ENCODE data around the gene WDR6. TPM values are rescaled to one million over a fixed set of nuclear protein-coding genes. Genes with fewer than 3 reads are reported as not detected.
A peak's percentile ranks its signal among the peaks of the same experiment; 100 is the strongest.

The WDR6 gene, protein sequence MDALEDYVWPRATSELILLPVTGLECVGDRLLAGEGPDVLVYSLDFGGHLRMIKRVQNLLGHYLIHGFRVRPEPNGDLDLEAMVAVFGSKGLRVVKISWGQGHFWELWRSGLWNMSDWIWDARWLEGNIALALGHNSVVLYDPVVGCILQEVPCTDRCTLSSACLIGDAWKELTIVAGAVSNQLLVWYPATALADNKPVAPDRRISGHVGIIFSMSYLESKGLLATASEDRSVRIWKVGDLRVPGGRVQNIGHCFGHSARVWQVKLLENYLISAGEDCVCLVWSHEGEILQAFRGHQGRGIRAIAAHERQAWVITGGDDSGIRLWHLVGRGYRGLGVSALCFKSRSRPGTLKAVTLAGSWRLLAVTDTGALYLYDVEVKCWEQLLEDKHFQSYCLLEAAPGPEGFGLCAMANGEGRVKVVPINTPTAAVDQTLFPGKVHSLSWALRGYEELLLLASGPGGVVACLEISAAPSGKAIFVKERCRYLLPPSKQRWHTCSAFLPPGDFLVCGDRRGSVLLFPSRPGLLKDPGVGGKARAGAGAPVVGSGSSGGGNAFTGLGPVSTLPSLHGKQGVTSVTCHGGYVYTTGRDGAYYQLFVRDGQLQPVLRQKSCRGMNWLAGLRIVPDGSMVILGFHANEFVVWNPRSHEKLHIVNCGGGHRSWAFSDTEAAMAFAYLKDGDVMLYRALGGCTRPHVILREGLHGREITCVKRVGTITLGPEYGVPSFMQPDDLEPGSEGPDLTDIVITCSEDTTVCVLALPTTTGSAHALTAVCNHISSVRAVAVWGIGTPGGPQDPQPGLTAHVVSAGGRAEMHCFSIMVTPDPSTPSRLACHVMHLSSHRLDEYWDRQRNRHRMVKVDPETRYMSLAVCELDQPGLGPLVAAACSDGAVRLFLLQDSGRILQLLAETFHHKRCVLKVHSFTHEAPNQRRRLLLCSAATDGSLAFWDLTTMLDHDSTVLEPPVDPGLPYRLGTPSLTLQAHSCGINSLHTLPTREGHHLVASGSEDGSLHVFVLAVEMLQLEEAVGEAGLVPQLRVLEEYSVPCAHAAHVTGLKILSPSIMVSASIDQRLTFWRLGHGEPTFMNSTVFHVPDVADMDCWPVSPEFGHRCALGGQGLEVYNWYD
- total RNA-seq (100 to 1,000 TPM in 4 of 5 donors, 10 to 100 TPM in 1; 51.6 to 184 (median 151) TPM), polyA plus RNA-seq (100 to 1,000 TPM in 1 of 3 donors, 10 to 100 TPM in 2; 59.4 to 133 (median 65.3) TPM)
- long read RNA-seq, donor 1, full-length matches to known transcripts, result 2 of 28 reads
- long read RNA-seq, donor 1, partial matches to known transcripts, result 26 of 28 reads
- long read RNA-seq, donor 1, other reads (novel, unspliced or antisense), result 0 of 28 reads
- long read RNA-seq, donor 2, full-length matches to known transcripts, result 8 of 21 reads
- long read RNA-seq, donor 2, partial matches to known transcripts, result 13 of 21 reads
- long read RNA-seq, donor 2, other reads (novel, unspliced or antisense), result 0 of 21 reads
- long read RNA-seq, donor 3, full-length matches to known transcripts, result 8 of 13 reads
- long read RNA-seq, donor 3, partial matches to known transcripts, result 5 of 13 reads
- long read RNA-seq, donor 3, other reads (novel, unspliced or antisense), result 0 of 13 reads
- long read RNA-seq, donor 4, result 0 reads
- long read RNA-seq, donor 5, full-length matches to known transcripts, result 8 of 206 reads
- long read RNA-seq, donor 5, partial matches to known transcripts, result 143 of 206 reads
- long read RNA-seq, donor 5, other reads (novel, unspliced or antisense), result 55 of 206 reads
- long read RNA-seq, donor 6, result 0 reads
- long read RNA-seq, donor 7, full-length matches to known transcripts, result 6 of 26 reads
- long read RNA-seq, donor 7, partial matches to known transcripts, result 20 of 26 reads
- long read RNA-seq, donor 7, other reads (novel, unspliced or antisense), result 0 of 26 reads
- long read RNA-seq, donor 8, full-length matches to known transcripts, result 10 of 27 reads
- long read RNA-seq, donor 8, partial matches to known transcripts, result 17 of 27 reads
- long read RNA-seq, donor 8, other reads (novel, unspliced or antisense), result 0 of 27 reads
- long read RNA-seq, donor 9, full-length matches to known transcripts, result 8 of 112 reads
- long read RNA-seq, donor 9, partial matches to known transcripts, result 104 of 112 reads
- long read RNA-seq, donor 9, other reads (novel, unspliced or antisense), result 0 of 112 reads
- long read RNA-seq, donor 10, full-length matches to known transcripts, result 2 of 2 reads
- long read RNA-seq, donor 10, partial matches to known transcripts, result 0 of 2 reads
- long read RNA-seq, donor 10, other reads (novel, unspliced or antisense), result 0 of 2 reads

DNA sequence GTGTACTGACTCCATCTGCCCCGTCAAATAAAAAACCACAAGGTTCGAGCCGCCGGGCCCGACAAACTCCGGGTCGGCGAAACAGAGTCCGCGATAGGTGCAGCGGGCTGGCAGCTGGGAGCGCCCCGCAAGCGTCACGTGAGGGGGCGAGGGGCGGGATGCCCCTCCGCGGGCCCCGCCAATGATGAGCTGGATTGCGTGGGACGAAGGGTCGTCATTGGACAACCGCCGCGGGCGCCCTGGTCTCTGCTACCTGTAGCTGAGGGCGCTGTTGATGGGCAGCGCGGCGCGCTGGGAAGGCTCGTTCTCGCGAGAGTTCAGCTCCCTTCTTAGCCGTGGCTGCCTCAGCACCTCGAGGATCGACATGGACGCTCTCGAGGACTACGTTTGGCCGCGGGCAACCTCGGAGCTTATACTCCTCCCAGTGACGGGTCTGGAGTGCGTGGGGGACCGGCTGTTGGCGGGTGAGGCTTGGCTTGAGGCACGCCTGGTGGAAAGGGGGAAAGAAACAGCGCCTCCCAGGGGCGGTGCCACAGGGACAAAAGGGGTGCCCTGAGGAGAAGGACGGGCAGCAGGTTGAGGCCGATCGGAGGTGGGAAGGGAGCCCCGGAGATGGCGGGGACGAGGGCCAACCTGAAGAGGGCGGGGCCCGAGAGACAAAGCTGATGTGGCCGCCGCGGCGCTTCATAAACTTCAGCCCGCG lies at the start of gene WDR6:
Gene WDR6 (plus strand): TSS at position 324 of the 703 bp plus-strand sequence. CDS start 41 bp downstream, at position 365.
- 0 to 1% (median 1%) methylated on average over 42 to 65 of the region's 65 CpGs for WGBS, 5 donors
- peaks cover 31 to 69% (median 56%) of the 10 kb centered on the region in 4 donors for H3K4me1 ChIP-seq
- no peaks in the 10 kb centered on the region for H3K9me3 ChIP-seq
- DNase-seq, result peak; percentile 99
- TF ChIP-seq POLR2A (IDR thresholded peaks at IDR 0.05) (no peak), POLR2AphosphoS5 (IDR thresholded peaks at IDR 0.05) (peak; percentile 71 to 95 (median 85)), EP300 (IDR thresholded peaks at IDR 0.05) (no peak)
- TF ChIP-seq, protein P1, sequence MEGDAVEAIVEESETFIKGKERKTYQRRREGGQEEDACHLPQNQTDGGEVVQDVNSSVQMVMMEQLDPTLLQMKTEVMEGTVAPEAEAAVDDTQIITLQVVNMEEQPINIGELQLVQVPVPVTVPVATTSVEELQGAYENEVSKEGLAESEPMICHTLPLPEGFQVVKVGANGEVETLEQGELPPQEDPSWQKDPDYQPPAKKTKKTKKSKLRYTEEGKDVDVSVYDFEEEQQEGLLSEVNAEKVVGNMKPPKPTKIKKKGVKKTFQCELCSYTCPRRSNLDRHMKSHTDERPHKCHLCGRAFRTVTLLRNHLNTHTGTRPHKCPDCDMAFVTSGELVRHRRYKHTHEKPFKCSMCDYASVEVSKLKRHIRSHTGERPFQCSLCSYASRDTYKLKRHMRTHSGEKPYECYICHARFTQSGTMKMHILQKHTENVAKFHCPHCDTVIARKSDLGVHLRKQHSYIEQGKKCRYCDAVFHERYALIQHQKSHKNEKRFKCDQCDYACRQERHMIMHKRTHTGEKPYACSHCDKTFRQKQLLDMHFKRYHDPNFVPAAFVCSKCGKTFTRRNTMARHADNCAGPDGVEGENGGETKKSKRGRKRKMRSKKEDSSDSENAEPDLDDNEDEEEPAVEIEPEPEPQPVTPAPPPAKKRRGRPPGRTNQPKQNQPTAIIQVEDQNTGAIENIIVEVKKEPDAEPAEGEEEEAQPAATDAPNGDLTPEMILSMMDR (IDR thresholded peaks at IDR 0.05), result peak in 2 of 7 experiments; percentile 57 to 58
- H3K27ac ChIP-seq, result peak within 1 kb of the TSS; percentile 94 to 98 (median 95)
- H3K4me3 ChIP-seq, result peak within 1 kb of the TSS; percentile 66 to 87 (median 76)
- intact Hi-C loops (cut with DNase I; ENCODE audit: low total_unique reads), result no loop called here
- peaks cover 0 to 22% (median 13%) of the 10 kb centered on the region in 4 donors for H3K36me3 ChIP-seq
- no peaks in the 10 kb centered on the region for H3K27me3 ChIP-seq

DNA sequence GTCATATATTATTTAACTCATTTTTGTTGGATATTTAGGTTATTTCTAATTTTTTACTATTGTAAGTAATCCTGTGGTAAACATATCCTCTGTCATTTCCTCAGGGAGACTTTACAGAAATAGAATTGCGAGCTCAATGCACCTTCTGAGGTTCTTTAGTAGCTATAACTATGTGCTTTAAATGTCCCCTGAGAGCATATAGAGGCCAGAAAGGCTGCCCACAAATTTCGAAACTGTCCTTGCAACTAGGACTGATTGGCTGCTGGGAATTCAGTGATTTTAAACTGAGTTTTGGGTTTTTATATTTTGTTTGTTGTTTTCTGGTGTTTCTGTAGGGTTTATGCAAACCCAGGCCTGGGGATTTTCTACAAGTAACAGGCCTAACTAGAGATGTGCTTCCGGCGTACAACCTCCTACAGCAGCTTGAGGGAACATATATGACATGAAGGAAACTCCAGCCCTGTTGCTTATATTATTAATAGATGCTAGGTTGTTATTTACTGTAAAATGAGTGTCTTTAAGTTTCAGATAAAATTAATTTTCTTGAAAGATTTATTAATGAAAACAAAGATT lies 46.3 kb upstream of the WDR6 start:
- intact Hi-C loops (cut with DNase I; ENCODE audit: low total_unique reads), result no loop called here
- Histone ChIP-seq H3K9me3 (no peaks in the 10 kb centered on the region), H3K4me3 (no peak overlapping the region), H3K27me3 (no peaks in the 10 kb centered on the region), H3K4me1 (no peaks in the 10 kb centered on the region), H3K27ac (no peak overlapping the region), H3K36me3 (peaks cover 18 to 78% (median 70%) of the 10 kb centered on the region in 4 donors)
- DNase-seq, result no peak
- WGBS, 5 donors, result 86 to 91% (median 88%) methylated on average over 4 of the region's 4 CpGs
- TF ChIP-seq POLR2AphosphoS5 (IDR thresholded peaks at IDR 0.05) (no peak), POLR2A (IDR thresholded peaks at IDR 0.05) (no peak)

DNA sequence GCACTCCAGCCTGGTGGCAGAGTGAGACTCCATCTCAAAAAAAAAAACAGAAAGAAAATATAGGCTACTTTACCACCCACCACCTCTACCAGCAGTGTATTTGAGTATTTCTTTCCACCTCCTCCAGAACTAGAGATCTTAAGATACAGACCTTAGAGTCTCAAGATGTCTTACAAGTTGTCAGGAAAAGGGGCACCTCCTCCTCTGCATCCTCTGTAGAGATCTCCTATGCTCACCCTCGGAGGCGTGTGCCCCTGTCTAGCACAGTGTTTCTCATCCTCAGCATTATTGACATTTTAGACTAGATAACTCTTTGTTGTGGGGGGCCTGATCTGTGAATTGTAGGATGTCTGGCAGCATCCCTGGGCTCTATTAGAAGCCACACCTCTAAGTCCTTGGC lies 44.9 kb upstream of the WDR6 start:
- DNase-seq, result no peak
- Histone ChIP-seq H3K9me3 (no peaks in the 10 kb centered on the region), H3K27ac (no peak overlapping the region), H3K4me1 (no peaks in the 10 kb centered on the region), H3K4me3 (no peak overlapping the region), H3K36me3 (peaks cover 28 to 91% (median 82%) of the 10 kb centered on the region in 4 donors), H3K27me3 (no peaks in the 10 kb centered on the region)
- TF ChIP-seq, protein P1 (IDR thresholded peaks at IDR 0.05), result no peak
- TF ChIP-seq POLR2A (IDR thresholded peaks at IDR 0.05) (no peak), POLR2AphosphoS5 (IDR thresholded peaks at IDR 0.05) (no peak), EP300 (IDR thresholded peaks at IDR 0.05) (no peak)
- intact Hi-C loops (cut with DNase I; ENCODE audit: low total_unique reads), result no loop called here
- 81 to 93% (median 81%) methylated on average over 2 of the region's 2 CpGs for WGBS, 5 donors

Data from stomach (tissue), 19 donors.